ENCODE measurements around the gene CD247.
"Not testable (repeated sequence)": the region's sequence is repeated elsewhere in the genome, so short reads cannot be mapped to it uniquely, and the experiment has no call there.

The CD247 gene

GRCh38 chr1:167518331-167518700 lies at the start of gene CD247:
Gene CD247 (minus strand): TSS chr1:167518529. CDS start chr1:167518465, 64 bp downstream.
- no peak for DNase-seq

- no peak for DNase-seq
Observed at GRCh38 chr1:167567663-167568062, 49.3 kb upstream of the CD247 start.

GRCh38 chr1:167566766-167567165 lies 48.4 kb upstream of the CD247 start:
- no peak for DNase-seq

GRCh38 chr1:167565922-167566321 lies 47.6 kb upstream of the CD247 start:
- no peak for DNase-seq

- no peak for DNase-seq
Observed at GRCh38 chr1:167564612-167565270, 46.4 kb upstream of the CD247 start.

GRCh38 chr1:167563579-167564246 lies 45.4 kb upstream of the CD247 start:
- DNase-seq: peak; percentile 15

- DNase-seq: no peak
Observed at GRCh38 chr1:167562702-167563101, 44.4 kb upstream of the CD247 start.

GRCh38 chr1:167561753-167562152 lies 43.4 kb upstream of the CD247 start:
- DNase-seq: no peak

- DNase-seq: peak; percentile 51
Observed at GRCh38 chr1:167555971-167556714, 37.8 kb upstream of the CD247 start.

- not testable (repeated sequence) for DNase-seq
Observed at GRCh38 chr1:167555072-167555471, 36.7 kb upstream of the CD247 start.

GRCh38 chr1:167554028-167554779 lies 35.9 kb upstream of the CD247 start:
- DNase-seq: no peak

- peak; percentile 88 for DNase-seq
Observed at GRCh38 chr1:167553136-167554027, 35.1 kb upstream of the CD247 start, which contains the start of gene CREG1. Gene CREG1 (minus strand): TSS chr1:167553762.

GRCh38 chr1:167551362-167551761 lies 33.0 kb upstream of the CD247 start:
- DNase-seq: no peak

- peak; percentile 10 for DNase-seq
Observed at GRCh38 chr1:167548059-167548932, 30.0 kb upstream of the CD247 start.

GRCh38 chr1:167546935-167547334 lies 28.6 kb upstream of the CD247 start:
- DNase-seq: no peak

GRCh38 chr1:167545349-167545748 lies 27.0 kb upstream of the CD247 start:
- no peak for DNase-seq

- DNase-seq: no peak
Observed at GRCh38 chr1:167544447-167545093, 26.2 kb upstream of the CD247 start.

GRCh38 chr1:167543199-167543990 lies 25.1 kb upstream of the CD247 start:
- DNase-seq: no peak

All from kidney glomerular epithelial cell (primary cell).